Activated T-cell treated with anti-CD3 and anti-CD28 coated beads for 24 hours (primary cell): Measurements from ENCODE around the gene MYADM.
A peak's percentile ranks its signal among the peaks of the same experiment; 100 is the strongest.
"Not testable (repeated sequence)": the region's sequence is repeated elsewhere in the genome, so short reads cannot be mapped to it uniquely, and the experiment has no call there.

Experiments used
- DNase-seq: peaks from one replicate; pipeline ENCODE4 v3.0.0-alpha.2; 2020; ENCODE audit warnings: low read depth

The MYADM gene

DNA sequence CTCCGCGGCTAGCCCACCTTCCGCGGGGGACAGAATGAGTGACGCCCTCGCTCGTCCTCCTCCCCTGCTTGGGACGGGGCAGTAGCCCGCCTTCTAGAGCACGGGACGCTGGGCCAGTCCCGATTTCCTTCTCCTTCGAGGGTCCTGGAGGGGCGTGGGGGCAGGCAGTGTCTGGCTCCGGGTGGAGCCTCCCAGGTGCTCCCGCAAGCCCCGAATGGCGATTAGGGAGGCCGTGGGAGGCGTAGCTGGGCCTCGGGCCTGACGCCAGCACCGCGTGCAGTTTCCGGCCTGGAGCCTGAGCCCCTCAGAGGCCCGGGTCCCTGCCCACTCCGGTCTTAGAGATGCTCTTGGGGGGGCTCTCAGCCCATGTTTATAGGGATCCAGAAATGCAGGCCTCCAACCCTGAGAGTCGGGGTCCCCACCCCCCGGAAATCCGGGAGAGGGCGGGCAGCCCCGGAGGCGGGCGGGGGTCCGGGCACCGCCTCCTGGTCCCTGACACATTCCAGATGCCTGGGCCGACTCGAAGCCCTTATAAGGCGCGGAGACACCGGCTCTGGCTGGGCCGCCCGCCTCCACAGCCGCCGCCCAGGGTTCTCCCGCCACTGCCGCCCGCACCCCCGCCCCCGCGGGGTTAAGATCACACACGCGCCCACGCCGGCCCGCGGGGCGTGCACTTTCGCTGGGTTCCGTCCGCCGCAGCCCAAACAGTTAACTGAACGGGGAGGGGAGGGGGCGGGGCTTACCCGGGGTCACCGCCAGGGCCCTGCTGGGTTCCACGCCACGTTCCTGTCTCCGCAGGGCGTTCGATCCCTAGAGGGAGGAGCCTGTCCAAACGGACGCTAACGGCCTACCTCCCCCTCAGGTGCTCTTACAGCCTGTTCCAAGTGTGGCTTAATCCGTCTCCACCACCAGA, 1.5 kb downstream of the MYADM start:
- peak; percentile 63 for DNase-seq

DNA sequence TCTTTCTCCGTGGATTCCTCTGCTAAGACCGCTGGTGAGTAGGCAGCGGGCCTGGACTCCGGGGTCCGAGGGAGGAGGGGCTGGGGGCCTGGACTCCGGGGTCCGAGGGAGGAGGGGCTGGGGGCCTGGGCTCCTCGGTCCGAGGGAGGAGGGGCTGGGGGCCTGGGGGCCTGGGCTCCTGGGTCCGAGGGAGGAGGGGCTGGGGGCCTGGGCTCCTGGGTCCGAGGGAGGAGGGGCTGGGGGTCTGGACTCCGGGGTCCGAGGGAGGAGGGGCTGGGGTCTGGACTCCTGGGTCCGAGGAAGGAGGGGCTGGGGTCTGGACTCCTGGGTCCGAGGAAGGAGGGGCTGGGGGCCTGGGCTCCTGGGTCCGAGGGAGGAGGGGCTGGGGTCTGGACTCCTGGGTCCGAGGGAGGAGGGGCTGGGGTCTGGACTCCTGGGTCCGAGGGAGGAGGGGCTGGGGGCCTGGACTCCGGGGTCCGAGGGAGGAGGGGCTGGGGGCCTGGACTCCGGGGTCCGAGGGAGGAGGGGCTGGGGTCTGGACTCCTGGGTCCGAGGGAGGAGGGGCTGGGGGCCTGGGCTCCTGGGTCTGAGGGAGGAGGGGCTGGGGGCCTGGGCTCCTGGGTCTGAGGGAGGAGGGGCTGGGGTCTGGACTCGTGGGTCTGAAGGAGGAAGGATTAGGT, 2.3 kb downstream of the MYADM start:
- not testable (repeated sequence) for DNase-seq

DNA sequence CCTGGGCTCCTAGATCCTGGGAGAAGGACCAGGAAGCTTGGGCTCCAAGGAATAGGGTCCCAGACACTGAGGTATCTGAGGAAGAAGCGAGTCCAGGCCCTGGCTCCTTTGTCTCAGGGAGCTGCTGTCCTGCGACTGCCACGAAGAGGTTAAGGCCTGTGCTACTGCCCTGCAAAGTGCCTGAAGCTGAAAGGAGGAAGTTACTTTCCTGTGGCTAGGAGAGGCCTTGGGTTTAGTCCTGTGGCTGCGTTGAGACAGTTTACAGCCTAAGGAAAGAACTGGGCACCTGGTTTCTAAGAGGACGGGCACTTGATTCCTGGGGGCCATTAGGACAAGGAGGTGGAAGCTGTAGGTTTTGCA, 2.8 kb downstream of the MYADM start:
- DNase-seq: no peak

DNA sequence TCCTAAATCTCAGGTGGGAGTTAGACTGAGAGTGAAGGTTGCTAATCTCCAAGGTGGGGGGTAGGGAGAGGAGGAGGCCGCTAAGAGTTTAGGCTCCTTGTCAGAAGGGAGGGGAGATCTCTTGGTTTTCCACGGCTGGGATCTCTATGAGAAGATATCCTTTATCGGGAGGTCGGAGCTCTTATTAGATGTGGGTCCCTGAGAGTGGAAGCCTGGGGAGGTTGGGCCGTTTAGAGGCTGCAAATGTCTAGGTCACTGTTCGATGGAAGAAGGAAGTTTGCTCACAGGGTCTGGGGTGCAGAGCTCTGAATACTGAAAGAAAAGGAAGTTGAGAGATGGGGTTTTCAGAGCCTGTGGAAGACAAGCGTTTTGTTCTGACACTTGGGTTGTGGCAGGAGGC, 3.8 kb downstream of the MYADM start:
- no peak for DNase-seq

DNA sequence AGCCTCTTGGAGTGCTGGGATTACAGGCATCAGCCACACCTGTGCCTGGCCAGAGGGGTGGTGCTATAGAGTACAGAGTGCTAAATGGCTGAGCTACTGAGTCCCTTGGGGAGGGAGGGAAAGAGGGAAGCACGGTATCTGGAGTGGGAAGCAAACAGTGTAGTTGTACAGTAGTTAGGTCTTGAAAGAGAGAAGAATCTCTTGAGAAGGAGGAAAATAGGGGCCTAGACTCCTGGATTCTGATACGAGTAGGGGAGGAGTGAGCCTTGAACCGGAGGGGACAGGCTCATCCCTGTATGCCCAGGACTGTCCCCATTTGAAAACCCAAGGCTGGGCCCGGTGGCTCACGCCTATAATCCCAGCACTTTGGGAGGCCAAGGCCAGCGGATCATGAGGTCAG, 5.1 kb downstream of the MYADM start:
- DNase-seq: no peak

DNA sequence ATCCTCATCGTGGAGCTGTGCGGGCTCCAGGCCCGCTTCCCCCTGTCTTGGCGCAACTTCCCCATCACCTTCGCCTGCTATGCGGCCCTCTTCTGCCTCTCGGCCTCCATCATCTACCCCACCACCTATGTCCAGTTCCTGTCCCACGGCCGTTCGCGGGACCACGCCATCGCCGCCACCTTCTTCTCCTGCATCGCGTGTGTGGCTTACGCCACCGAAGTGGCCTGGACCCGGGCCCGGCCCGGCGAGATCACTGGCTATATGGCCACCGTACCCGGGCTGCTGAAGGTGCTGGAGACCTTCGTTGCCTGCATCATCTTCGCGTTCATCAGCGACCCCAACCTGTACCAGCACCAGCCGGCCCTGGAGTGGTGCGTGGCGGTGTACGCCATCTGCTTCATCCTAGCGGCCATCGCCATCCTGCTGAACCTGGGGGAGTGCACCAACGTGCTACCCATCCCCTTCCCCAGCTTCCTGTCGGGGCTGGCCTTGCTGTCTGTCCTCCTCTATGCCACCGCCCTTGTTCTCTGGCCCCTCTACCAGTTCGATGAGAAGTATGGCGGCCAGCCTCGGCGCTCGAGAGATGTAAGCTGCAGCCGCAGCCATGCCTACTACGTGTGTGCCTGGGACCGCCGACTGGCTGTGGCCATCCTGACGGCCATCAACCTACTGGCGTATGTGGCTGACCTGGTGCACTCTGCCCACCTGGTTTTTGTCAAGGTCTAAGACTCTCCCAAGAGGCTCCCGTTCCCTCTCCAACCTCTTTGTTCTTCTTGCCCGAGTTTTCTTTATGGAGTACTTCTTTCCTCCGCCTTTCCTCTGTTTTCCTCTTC, 6.3 kb downstream of the MYADM start:
- no peak for DNase-seq

DNA sequence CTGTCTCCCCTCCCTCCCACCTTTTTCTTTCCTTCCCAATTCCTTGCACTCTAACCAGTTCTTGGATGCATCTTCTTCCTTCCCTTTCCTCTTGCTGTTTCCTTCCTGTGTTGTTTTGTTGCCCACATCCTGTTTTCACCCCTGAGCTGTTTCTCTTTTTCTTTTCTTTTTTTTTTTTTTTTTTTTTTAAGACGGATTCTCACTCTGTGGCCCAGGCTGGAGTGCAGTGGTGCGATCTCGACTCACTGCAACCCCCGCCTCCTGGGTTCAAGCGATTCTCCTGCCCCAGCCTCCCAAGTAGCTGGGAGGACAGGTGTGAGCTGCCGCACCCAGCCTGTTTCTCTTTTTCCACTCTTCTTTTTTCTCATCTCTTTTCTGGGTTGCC, 6.9 kb downstream of the MYADM start:
- no peak for DNase-seq

DNA sequence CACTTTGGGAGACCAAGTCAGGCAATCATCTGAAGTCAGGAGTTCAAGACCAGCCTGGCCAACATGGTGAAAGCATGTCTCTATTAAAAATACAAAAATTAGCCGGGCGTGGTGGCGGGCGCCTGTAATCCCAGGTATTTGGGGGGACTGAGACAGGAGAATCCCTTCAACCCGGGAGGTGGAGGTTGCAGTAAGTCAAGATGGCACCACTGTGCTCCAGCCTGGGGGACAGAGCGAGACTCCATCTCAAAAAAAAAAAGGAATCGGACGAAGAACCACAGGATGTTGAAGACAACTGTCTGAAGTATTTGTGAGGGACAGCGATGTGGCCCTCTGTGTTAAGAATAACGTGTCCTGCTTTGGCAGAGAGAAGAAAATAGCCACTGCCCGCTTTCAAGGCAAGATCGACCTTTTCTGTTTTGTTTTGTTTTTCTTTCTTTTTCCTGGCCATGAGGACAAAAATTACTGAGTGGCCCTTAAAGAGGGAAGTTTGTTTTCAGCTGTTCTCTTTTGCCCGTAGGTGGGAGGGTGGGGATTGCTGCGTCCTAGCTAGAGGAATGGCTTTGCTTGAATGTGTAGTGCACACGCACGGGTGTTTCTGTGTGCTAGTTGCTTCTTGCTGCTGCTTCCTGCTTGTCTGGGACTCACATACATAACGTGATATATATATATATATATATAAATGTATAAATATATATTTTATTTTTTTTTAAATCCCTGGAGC, 8.1 kb downstream of the MYADM start:
- no peak for DNase-seq

DNA sequence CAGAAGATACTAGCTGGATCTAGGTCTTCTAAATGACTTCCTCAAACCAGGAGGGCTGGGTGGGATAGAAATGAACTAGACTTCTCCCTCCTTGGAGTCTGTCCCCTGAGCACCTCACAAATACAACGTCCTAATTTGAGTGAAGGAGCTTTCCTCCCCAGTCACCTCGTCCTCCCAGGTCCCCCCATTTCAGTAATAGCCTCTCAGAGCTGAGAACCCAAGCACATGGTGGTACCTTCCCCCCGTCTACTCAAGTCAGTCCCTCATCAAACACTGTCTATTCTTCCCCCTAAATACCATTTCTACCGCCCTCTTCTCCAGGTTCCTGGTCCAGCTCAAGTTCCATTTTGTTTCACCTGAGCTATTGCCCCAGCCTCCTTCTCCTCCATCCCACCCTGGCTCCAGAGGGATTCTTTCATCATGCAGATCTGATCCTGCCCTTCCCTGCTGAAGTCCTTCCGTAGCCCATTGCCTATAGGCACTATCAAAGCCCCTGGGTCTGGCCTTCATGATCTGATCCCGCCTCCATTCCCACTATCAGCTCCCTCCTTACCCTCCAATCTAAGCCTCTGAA, 9.1 kb downstream of the MYADM start:
- no peak for DNase-seq

DNA sequence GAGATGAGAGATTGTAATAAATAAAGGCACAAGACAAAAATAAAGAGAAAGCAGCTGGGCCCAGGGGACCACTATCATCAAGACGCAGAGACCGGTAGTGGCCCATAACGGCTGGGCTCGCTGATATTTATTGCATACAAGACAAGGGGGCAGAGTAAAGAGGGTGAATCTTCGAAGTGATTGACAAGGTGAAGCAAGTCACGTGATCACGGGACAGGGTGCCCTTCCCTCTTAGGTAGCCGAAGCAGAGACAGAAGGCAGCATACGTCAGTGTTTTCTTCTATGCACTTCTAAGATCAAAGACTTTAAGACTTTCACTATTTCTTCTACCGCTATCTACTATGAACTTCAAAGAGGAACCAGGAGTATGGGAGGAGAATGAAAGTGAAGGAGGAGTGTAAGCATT, 9.7 kb downstream of the MYADM start:
- no peak for DNase-seq

DNA sequence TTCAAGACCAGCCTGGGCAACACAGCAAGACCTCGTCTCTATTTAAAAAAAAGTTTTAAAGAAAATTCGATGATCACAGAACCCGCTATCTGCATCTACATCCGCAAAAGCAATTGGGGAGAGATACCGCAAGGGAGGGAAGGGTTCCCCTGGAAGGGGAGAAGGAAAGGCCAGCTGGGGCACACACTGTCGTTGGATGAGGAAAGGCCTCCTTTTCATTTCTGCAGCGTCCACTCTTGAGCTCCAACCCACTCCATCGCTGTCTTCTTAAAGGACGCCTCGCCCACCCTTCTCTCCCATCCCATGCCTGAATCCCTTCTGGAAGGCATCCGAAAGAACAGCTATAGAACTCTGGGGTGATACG, 11.1 kb downstream of the MYADM start:
- DNase-seq: no peak

DNA sequence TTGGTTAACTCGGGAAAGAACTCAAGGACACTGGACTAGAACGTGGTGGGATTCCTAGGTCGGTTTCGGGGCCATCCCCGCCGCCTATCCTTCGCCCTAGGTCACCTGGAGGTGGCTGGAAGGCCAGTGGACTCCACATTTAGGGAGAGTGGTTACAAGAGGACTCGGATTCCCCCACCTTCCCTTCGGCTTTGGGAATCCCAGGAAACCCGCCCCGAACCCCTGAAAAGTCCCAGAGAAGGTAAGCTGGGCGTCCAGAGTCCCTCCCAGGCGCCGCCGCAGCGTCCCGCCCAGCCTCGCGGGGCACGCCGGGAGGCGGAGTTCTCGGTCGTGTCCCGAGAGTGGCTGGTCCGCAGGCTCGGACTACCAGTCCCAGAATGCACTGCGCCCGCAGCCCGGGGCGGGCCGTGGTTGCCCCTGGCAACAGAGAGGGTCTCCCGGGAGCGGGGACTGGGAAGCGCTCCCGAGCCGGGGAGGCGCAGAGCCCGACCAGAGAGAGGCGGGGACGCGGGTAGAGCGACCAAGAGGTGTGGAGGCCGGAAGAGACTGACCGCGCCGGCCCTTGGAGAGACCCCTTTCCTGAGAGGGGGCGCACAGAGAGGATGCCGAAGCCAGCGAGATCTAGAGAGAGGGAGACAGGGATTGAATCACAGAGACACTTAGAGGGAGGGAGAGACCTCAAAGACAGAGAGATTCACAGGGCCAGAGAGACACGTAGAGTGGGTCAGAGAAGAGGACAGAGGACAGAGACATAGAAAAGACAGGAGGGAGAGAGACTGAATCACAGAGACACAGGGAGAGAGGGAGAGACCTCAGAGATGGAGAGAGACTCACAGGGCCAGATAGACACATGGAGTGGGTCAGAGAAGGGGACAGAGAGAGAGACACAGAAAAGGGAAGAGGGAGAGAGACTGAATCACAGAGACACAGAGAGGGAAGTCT, 11.7 kb downstream of the MYADM start:
- DNase-seq: peak; percentile 79

DNA sequence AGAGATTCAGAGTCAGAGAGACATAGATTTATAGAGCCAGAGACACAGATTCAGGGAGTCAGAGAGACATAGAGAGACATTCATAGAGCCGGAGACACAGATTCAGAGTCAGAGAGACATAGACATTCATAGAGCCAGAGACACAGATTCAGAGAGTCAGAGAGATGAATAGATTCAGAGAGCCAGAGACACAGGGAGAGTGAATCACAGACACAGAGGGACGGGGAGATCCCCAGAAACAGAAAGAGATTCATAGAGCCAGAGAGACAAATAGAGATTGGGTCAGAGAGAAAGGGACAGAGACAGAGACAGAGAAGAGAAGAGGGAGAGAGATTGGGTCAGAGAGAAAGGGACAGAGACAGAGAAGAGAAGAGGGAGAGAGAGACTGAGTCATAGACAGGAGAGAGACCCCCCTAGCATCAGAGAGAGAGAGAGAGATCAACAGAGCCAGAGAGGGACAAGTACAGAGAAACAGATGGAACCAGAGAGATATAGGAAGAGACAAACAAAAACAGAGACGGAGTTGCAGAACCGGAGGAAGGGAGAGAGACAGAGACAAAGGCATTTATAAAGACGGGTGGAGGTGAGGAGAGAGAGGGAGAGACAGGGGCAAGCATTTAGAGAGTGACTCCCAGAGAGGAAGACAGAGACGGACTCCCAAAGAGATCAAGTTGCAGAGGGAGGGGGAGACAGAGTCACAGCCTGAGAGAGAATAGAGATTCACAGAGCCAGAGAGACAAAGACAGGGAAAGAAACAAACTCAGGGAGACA, 13.2 kb downstream of the MYADM start:
- no peak for DNase-seq

DNA sequence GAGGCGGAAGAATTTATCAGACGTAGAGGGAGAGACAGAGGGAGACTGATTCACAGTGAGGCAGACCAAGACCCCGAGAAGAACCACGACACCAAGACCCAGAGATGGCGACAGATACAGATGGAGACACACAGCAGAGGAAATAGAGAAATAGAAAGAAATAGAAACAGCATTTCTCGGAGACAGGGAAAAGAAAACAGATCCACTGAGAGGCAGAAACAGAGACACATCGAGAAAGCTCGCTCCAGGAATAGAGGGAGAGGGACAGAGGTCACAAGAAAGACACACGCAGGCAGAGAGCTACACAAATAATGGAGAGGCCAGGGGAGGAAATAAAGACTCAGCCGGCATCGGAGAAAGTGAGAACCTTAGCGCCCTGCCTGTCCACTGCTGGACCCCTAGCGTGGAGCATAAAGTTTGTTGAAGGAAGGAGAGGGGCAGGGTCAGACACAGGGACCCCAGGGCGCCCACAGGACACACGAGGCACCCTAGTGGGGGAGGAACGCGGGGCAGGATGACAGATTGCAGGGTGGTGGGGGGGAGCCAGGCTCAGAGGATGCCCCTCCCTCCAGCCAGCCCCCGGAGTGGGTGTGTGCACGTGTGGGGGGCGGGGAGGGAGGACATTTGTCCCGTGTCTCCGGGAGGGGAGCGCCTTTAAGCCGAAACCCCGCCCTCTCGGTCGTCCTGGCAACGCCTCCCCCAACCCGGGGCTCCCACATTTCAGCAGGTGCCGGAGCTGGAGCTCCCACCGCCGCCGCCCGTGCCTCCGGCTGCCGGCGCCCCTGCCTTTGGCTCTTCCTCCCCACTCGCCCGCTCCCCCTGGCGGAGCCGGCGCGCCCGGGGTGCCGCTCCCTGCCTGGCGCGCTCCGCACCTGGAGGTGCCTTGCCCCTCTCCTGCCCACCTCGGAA, 14.1 kb downstream of the MYADM start, which contains the start of gene PRKCG:
TSS of gene PRKCG (plus strand) at position 716 of the 909 bp plus-strand sequence. CDS start 298 bp downstream, outside the sequence.
- no peak for DNase-seq

DNA sequence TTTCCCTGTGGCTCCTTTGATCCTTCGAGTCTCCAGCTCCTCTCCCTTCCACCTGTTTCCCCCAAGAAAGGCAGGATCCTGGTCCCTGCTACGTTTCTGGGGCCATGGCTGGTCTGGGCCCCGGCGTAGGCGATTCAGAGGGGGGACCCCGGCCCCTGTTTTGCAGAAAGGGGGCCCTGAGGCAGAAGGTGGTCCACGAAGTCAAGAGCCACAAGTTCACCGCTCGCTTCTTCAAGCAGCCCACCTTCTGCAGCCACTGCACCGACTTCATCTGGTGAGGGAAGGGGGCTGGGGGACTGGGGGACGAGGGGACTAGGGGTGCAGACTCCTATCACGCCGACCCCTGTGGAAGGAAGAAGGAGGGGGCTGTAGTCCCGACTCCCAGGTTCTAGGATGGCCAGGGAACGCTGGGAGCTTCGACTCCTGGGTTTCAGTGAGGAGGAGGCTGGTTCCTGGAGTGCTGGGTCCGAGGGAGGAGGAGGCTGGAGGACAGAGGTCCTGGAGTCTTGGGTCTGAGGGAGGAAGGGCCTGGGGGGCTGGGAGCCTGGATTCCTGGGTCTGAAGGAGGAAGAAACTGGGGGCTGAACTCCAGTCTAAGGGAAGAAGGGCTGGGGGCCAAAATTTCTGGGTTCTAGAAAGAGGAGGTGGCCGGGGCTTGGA, 14.8 kb downstream of the MYADM start:
- DNase-seq: no peak

DNA sequence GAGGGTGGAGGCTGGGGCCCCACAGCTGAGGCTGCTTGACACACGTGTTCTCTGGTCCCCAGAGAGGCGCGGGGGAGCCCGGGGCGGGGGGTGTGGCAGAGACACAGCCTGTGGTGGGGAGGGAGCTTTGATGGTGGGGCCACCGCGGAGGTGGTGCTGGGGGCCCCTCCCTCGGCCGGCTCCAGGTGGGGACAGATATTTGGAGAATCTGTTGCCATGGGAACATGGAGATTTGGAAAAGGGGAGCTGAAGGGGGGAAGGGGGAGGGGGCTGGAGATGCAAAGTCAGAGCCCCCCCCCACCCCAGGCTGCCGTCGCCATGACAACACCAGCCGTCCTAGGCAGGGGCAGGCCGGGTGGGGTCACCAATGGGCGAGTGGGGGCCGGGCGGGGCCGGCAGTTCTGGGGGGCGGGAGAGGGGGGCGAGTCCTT, 15.6 kb downstream of the MYADM start:
- DNase-seq: no peak

DNA sequence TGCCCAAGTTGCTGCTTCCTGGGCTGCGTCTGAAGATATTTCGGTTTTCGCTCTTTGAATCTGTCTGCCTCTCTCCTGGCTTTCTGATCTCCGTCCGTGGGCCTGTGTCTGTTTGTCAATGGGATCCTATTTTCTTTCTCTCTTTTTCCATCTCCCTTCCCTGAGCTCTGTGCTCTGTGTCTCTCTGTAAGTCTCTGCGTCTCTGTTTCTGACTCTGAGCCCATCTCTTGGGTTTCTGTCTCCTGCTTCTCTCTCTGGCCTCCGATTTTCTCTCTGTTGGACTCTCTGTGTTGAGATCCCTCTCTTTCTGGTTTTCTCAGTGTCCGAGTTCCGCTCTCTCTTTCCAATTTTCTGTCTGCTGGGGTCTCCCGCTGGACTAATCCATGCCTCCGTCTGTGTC, 16.1 kb downstream of the MYADM start:
- DNase-seq: no peak

DNA sequence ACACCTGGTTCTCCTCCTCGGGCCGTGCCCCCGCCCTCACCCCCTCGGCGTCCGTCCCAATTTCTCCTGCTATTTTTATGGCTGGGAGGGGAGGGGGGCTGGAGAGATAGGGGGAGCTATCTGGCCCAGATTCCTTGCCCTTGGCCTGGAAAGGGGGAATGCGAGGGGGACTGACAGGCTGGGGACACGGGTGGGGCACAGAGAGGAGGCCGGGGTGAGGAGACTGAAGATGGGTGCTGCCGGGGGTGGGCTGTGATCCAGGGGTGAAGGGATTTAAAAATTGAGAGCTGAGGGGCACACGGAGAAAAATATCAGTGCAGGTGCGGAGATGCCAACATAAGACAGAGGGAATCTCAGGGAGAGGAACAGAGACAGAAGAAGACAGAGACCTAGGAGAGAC, 16.6 kb downstream of the MYADM start:
- DNase-seq: no peak
